H1 (cell line): ENCODE data around the gene HOXA11. TPM values are rescaled to one million over a fixed set of nuclear protein-coding genes. Genes with fewer than 3 reads are reported as not detected.

ENCODE experiments used
- E2F6 ChIP-seq: IDR thresholded peaks from 2 replicates; pipeline ENCODE4 v1.6.1; 2012; ENCODE audit warnings: inconsistent platforms
- HDAC6 ChIP-seq: IDR thresholded peaks from one replicate; pipeline ENCODE4 v1.7.1; 2012; ENCODE audit warnings: low read depth, mild to moderate bottlenecking, inconsistent platforms, low read length, moderate library complexity
- KDM1A ChIP-seq: fragments of 200-600, 300-600 bp; sonication (generic); IDR thresholded peaks from 2 replicates; pipeline ENCODE4 v1.7.1; 2016; ENCODE audit warnings: mild to moderate bottlenecking, low read length, borderline replicate concordance
- polyA plus RNA-seq, 7 experiments: library from polyadenylated mRNA; depleted of rRNA in 3 of 7; stranded (reverse) in 5 of 7; unstranded in 2 of 7; fragments of >200 nt in 5 of 7; fragments of 200-250 nt in 2 of 7; gene quantifications; 1 replicate in 5 of 7; 2 replicates in 1 of 7; 4 replicates in 1 of 7; pipeline versions ENCODE4 v1.2.1 to v1.2.3, GENCODE V29; 2011 to 2013; ENCODE audit warnings: missing spikeins in 2 of 7, mixed read lengths in 2 of 7
- total RNA-seq: library from RNA; stranded (reverse); fragmentation: NEBNext Ultra II Directional; extraction: Animal tissue kit (Norgen Biotek cat#: 25700); gene quantifications from 2 replicates; pipeline ENCODE4 v1.2.1, GENCODE V29; 2021
- TF ChIP-seq, protein P1 (sequence below), 3 experiments: IDR thresholded peaks; 1 replicate in 2 of 3; 2 replicates in 1 of 3; pipeline versions ENCODE4 v1.5.1 to v1.6.1; 2011; ENCODE audit warnings: low read length in 3 of 3, mild to moderate bottlenecking in 3 of 3, inconsistent platforms in 2 of 3, low read depth in 1 of 3, moderate library complexity in 1 of 3; ENCODE audit not compliant: insufficient read depth in 1 of 3; ENCODE audit errors: control extremely low read depth in 1 of 3

HOXA11 gene
- total and polyA plus RNA-seq, 2 of the 8 experiments (the other 6 are each of a cell fraction or from before 2014, with no cell fraction given): not detected

DNA sequence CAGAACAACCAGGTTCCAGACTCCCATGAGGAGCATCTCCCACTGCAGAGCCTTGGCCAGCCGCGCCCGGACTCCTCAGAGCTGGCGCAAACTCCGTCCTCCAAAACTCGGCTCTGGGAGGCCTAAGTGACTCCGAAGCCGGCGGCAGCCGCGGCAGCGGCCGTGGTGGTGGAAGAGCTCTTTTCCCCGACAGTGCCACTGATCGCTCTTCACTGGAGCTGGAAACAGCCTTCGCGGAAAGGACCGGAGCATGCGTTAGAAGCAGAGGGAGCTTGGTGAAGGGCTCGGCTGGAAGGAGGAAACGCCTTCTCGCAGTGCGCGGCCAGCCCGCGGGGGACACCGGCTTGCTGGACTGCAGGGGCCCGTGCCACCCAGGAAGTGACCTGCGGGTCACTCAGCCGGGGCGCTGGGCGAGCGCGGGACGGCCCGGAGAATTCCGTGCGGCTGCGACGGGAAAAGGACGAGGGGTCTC is 19.9 kb upstream of the HOXA11 start (continued):
- TF ChIP-seq, protein P1, sequence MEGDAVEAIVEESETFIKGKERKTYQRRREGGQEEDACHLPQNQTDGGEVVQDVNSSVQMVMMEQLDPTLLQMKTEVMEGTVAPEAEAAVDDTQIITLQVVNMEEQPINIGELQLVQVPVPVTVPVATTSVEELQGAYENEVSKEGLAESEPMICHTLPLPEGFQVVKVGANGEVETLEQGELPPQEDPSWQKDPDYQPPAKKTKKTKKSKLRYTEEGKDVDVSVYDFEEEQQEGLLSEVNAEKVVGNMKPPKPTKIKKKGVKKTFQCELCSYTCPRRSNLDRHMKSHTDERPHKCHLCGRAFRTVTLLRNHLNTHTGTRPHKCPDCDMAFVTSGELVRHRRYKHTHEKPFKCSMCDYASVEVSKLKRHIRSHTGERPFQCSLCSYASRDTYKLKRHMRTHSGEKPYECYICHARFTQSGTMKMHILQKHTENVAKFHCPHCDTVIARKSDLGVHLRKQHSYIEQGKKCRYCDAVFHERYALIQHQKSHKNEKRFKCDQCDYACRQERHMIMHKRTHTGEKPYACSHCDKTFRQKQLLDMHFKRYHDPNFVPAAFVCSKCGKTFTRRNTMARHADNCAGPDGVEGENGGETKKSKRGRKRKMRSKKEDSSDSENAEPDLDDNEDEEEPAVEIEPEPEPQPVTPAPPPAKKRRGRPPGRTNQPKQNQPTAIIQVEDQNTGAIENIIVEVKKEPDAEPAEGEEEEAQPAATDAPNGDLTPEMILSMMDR (IDR thresholded peaks at IDR 0.05; ENCODE audit: control extremely low read depth in 1 of 3, insufficient read depth in 1 of 3, low read depth in 1 of 3, low read length in 3 of 3): no peak
- TF ChIP-seq E2F6: 0 out of 2 replicates have a peak, but pooled peaks have one; percentile 20
- TF ChIP-seq HDAC6: no peak
- no peak for TF ChIP-seq KDM1A
